HG02870 (cell line): ENCODE results near the gene FERD3L.
"Not testable (repeated sequence)": the region's sequence is repeated elsewhere in the genome, so short reads cannot be mapped to it uniquely, and the experiment has no call there.

Experiments used
- ATAC-seq: cut with Tn5 transposase; IDR thresholded peaks from one replicate; pipeline ENCODE4 v1.9.1; 2021; ENCODE audit warnings: mild to moderate bottlenecking, moderate library complexity; ENCODE audit not compliant: unreplicated experiment

The FERD3L gene, protein sequence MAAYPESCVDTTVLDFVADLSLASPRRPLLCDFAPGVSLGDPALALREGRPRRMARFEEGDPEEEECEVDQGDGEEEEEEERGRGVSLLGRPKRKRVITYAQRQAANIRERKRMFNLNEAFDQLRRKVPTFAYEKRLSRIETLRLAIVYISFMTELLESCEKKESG

DNA sequence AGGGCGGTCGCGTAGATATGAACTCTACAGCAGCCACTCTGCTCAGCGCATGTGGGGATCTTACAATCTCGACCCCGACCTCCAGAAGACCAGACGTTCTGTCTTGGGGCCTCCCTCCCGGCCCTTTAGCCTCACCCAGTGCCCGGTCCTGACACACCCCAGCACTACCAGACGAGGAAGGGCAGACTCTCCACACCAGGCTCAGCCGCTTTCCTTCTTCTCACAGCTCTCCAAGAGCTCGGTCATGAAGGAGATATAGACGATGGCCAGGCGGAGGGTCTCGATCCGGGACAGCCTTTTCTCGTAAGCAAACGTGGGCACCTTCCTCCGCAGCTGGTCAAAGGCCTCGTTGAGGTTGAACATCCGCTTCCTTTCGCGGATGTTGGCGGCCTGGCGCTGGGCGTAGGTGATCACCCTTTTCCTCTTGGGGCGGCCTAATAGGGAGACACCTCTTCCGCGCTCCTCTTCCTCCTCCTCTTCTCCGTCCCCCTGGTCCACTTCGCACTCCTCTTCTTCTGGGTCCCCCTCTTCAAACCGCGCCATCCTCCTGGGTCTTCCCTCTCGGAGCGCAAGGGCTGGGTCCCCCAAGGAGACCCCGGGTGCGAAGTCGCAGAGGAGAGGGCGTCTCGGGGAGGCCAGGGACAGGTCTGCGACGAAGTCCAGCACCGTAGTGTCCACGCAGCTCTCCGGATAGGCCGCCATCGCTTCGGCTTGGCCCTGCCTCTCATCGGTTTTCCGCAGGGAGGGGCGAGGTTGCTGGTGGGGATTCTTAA lies at the start of gene FERD3L:
TSS of gene FERD3L (minus strand) at position 761 of the 773 bp plus-strand sequence. CDS start at position 702, 59 bp downstream.
- ATAC-seq: no peak

DNA sequence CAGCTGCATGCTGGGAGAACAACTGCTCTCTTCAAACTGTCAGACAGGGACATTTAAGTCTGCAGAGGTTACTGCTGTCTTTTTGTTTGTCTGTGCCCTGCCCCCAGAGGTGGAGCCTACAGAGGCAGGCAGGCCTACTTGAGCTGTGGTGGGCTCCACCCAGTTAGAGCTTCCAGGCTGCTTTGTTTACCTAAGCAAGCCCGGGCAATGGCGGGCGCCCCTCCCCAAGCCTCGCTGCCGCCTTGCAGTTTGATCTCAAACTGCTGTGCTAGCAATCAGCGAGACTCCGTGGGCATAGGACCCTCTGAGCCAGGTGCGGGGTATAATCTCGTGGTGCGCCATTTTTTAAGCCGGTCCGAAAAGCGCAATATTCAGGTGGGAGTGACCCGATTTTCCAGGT lies 49.2 kb upstream of the FERD3L start:
- not testable (repeated sequence) for ATAC-seq

DNA sequence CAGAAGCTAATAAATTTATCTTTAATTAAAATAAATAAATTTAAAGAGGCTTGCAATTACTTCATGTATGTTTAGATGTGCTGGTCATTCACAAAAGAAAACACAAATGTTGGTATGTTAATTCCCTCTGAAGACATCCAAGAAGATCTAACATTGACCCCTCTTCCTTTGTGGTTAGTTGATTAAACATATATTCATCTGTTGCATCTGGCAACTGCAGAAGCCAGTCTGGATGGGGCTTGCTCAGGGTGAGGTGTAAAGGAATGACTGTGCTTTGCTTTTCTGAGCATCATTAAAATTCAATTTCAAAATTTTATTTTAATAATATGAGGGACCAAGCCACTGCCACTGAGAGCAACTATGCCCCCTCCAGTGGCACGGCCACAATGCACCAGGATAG lies 36.4 kb upstream of the FERD3L start:
- ATAC-seq: no peak

DNA sequence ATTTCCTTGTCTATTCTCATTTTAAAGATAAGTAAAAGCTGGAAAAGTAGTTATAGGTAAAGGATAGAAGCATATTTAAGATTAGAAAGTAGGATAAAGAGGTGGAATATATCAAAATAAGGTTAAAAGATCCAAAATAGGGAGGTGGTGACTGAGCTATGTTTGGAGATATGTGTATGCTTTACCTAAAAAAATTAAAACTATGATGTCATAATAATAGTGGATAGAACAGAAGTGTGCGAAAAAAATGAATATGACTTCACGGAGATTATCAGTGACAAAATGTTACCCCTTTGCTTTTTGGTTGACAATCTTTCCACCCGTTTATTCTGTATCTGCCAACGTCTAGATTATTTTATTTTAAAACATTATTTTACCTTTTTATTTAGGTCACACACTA lies 33.4 kb upstream of the FERD3L start:
- no peak for ATAC-seq

DNA sequence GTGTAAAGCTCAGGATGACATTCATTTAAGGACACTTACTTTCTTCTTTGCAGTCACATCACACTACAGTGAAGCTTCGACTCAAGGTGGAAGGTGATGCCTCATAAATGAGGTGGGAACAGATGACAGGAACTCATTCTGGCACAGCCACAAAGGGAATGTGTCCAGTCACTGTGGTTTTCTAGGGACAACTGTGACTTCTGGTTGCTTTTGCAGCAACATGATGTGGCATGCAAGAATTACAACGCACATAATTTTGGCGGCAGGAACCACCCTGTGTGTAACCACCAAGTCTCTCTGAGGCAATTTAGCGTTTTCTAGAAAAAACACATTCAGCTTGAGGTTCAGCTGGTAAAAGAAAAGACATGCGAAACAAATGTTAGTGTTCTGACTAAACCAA lies 32.0 kb upstream of the FERD3L start:
- no peak for ATAC-seq

DNA sequence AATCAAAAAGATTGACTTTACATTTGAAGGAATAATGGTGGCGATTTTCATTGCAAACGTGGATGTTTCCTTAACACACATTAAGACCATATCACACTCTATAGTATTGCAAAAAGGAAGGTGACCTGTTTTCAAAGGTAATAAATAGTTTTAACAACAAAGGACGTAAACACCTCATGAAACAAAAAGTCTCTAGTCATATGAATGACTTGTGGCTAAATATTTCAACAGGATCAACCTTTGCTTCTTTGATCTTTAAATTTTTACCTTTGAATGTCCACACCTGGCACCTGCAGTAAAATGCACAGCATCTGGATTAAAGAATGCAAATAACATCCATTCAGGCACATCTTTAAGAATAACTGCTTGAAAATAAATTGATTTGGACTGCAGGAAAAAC lies 30.0 kb upstream of the FERD3L start:
- no peak for ATAC-seq

DNA sequence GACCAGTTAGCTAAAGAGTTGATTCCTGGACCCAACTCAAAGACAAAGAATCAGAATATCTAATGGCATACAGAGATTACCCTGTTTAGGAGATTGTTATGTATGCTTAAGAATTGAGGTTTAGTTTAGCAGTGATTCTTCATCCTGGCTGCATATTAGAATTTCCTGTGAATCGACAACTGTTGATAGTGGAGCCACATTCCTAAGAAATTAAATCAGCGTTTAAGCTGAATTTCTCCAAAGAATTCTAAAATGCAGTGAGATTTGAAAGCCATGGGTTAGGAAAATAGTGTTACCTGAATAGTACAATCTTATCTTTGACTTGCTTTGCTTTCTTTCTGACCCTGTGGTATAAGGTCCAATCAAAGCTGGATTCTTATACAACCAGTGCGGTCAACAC lies 16.4 kb upstream of the FERD3L start:
- no peak for ATAC-seq

DNA sequence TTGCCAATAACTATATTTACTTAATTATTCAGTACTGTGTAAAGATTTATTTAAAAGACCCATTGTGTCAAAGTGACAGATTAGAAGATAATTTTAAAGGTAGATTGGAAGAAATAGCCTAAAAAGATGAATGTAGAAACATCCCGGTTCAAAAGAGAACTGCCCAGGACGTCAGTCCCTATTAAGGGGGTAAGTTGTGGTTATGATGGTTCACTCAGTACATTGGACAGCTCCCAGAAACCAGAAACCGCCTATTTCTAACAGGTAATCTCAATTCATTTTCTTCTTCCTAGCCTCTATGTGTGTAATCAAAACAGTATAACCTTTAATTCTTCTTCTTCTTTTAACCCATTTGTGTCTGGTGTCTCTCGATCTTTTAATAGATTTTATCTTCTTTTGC lies 1.5 kb upstream of the FERD3L start:
- no peak for ATAC-seq

DNA sequence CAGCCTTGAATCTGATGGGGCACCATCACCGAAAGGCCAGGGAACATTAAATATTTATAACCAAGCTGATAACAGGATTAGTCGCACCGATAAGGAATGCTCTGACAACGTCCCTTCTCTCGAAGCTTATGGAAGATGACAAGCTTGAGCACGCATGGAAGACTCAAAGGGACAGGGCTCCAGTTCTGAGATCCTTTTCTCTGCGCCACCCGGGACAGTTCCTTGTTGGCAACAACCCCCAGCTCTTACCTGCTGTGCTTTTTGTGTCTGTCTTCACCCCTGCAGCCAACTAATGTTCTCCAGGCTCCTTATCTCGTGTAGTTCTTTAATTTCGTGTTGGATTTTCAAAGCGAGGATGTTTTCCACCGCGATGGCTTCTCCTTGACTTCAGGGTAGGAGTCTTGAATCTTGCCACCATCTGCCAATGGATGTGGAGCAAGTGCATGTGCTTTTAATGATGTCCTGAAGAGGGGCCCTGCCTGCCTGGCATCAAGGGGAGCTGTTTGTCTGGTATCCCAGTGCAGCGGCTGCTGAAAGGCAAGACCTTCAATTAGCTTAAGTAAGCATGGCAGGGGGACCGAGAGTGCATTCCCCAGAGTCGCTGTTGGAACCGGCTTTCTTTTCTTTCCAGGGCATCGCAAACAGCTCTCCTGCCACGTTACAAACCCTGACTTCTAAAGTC lies 354 bp upstream of the FERD3L start:
- no peak for ATAC-seq

DNA sequence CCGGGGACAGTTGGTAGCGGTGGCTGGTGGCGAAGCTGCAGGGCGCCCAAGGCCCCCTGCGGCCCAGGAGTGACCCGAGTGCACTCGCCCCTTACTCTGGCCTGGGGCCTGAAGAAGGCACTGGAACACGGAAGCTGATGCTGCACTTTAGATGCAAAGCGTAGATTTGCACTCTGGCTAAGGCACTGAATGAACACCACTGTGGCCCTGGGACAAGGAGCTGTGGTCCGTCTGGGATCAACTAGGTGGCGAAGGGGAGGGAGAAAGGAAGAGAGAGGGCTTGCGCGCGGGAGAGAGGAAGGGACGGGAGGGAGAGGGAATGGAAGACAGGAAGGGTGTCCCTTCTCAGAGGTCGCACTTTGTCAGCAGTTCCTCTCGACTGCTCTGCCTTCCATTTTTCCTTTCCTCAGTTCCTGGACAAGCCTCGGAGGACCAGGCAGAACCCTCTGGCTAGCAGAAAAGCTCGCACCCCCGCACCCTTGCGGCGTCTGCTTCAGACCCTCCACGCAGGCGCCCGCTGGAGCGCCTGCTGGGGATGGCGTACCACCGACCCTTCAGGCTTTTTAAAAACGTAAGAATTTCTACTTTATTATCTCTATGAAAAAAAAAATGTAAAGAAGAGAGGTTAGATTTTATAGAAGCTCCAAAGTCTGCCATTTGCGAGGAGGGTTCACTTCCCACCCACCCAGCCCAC lies 1.2 kb downstream of the FERD3L start:
- ATAC-seq: no peak

DNA sequence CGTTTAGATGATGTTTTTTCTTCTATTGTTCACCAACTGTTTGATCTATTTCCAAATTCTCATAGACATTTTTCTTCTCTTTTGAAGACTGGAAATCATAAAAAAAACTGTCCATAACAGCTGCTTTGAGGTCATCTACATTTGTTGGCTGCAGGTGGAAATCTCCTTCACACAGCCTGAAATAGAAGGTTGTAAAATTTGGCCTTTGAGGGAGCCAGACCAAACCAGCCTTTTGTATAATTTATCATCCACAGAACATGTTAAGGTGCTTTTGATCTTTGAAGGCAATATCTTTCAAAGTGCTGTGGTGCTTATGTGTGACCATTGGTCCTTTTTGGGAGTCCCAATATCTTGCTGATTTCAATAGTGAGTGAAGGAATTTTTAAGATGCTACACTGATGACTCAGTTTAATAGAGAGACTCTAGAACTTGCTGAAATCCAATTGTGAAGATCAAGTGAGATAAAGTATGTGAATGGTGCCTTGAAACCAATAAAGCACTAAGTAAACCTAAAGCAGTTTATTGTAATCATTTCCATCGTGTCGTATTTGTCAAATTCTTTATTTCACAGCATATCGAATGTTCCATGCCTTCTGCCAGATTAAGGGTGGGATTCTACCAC lies 5.4 kb downstream of the FERD3L start:
- ATAC-seq: no peak

DNA sequence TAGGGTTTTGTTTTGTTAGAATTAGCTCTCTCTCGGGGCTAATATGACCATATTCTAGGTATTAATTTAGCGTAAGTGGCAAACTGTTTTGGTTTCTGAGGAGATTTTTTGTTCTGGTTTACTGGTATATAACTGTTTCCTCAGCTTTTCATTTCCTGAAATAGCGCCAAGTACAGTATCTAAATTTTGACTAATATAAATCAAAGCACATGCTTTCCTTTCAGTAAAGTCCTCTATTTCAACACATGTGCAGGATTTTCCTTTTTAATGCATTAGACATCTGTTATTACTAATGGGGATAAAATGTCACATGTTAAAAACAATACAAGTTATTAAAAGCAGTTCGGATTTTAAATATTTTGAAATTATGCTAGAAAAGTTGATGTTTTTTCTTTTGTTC lies 11.3 kb downstream of the FERD3L start:
- ATAC-seq: no peak

DNA sequence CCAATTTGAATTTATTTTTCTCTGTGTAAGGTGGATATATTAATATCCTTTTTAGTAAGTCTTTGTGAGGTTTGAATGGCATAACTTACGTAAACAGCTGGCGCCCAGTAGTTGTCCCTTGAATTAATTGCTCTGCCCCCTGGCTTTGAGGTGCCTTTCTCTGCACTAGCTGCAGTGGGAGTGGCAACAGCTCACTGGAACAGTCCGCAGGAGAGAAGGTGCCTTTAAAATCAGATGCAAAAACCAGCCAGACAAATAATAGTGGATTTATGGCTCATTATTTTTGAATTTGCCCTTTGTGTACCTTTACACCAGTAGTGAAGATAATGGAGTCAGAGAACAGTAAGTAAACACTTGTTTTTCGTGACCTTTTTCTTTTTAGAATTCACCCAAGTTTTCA lies 11.8 kb downstream of the FERD3L start:
- ATAC-seq: no peak

DNA sequence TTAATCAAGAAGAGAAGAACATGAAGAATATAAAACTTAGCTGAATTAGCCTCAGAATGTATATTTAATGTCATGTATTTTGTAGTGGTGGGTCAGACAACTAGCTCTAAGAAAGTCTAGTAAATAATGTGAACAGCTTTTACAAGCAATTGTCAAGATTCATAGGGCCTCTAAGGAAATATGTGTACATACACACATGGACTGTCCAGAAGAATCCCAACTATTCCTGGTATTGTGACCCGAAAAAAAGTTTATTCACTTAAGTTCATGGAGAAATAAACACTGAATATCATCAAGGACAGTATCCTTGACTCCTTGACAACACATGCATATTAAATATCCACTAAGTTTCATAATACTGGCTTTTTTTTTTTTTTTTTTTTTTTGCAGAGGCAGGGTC lies 16.4 kb downstream of the FERD3L start:
- ATAC-seq: no peak

DNA sequence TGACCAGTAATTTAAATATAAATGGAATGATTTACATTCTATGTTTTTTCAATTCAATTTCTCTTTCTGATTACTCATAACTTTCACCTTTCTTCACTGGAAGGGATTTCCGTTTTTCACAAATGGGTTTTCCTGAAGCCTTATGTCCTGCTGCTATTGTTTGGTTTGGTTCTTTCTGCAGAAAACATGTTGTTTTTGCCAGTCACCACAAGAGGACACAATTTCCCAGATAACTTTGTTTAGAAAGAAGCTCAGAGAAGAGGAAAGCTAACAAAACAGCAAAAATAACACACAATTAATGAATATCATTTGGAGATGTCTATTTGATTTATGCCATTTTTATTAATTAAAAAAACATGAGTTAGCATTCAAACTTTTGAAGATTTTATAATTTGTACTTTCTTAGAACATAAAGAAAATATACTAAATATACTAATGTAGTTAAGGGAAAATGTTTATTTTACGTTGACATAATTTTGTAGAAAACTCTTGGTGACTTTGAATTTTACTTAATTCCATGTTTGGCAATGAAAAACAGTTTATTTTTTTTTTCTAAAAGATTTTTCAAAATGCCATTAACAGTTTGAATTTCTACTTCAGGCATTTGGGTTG lies 23.1 kb downstream of the FERD3L start:
- no peak for ATAC-seq

DNA sequence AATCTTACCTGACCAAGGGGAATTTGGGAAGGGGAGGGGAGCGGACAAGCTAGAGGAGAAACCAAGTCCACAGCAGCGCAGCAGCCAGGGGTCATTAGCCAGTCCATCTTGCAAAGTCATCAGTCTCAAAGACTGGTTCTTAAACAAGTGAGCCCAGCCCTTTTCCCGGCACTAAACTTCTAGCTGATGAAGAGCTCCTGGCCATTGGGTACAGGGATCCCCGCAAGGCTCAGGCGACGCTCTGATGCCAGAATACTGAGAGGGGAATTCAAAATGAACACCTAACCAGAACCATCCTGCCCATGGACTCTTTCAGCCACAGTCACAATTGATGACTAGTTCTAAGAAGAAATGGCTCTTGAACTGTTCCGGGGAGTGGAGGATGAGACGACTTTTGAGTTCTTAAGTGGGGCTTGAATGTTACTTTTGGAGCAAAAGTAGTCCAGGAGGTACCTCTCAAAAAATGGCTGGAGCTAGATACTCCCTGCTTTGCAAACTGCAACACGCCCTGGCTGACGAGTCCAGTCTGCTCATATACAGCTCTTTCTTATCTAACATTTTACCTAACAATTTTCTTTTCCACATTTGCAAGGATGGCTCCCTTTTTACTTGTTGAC lies 25.2 kb downstream of the FERD3L start:
- ATAC-seq: no peak

DNA sequence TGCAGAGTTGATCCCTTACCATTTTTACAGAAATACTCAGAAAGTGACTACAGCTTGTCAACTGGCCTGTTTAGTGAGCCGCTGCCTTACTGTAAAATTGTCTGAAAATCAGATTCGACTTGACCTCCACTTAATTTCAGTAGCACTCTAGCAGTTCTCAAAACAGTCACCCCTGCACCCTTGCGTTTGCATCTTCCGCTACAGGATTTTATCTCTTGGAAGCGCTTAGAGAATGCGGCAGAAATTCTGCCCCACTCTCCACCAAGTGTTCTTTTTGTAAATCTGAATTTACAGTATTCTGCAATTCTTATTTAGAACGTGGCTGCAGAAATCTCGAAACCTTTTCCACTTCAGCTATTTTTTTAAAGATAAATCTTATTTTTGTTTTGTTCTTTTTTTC lies 25.8 kb downstream of the FERD3L start:
- no peak for ATAC-seq

DNA sequence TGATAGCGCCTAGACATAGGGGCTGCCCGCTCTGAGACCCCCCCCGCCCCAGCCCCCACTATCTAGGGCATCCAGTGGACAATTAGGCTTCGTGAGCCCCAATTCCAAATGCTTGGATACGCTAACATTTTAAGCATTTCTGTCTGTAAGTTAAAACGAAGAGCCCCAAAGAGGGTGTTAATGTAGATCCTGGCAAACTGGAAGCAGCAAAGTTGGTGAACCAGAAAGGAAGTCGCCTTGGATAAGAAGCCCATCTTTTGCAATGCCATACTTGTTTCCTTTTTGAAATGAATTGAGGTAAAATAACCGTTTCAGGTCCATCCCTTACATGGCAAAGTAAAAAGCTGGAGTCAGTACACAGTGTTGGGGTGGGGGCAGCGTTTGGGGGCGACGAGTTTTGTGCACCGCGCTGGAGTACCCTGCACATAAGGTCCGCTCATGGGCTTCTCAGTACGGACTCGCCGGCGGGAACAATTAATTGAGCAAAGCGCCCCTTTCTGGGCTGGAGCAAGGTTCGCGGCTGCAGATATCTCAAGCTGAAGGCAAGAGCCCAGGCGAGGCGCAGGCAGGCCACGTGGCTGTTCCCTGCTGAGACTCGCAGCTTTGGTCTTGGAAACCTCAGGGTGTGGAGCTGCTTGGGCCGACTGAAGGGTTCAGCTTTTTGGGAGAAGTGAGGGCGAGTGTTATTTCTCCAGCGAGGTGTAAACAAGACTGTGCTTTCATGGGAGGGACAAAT lies 26.4 kb downstream of the FERD3L start:
- ATAC-seq: no peak

DNA sequence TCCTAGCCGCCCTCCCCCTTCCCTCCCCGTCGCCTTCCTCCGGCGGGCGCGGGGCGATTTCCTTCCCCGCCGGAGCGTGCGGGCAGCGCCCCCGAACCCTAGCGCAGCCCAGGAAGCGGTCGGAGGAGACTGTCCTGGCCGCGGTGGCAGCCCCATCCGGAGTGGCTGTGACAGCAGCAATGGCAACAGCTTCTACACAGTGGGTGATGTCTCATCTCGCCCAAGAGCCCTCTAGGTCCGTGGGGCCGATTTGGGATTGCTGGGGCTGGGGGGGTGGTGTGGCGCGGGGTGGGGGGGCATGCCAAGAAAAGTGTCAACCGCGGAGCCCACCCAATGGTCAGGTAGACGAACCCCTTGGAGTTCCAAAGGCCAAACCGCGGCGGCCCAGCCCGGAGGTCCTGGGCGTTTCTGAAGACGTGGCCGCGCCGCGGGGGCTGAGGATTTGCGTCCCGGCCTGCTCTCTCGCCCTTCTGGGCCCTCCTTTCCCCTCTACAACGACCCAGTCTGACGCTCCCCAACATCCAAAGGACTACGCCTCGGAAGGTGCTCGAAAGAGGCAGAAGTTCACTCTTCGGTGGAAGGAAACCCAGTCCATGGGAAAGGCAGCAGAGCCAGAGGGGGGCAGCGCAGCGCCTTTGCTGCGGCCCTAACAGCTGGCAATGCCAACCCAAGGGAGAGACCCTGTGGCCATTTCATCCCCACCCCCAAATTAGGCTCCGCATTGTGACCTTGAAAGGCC lies 27.2 kb downstream of the FERD3L start:
- ATAC-seq: no peak
